HEK293 (cell line): ENCODE measurements around the gene NKAIN4.
A peak's percentile ranks its signal among the peaks of the same experiment; 100 is the strongest.

ENCODE experiments used
- CTCF ChIA-PET: fragments of 350-600 bp; formaldehyde crosslinking; extraction: SDS; loops from one replicate; lab custom pipeline; 2021; ENCODE audit warnings: antibody characterized with exemption; lab: Yijun Ruan, JAX
- POLR2A ChIA-PET: fragments of 300-600 bp; formaldehyde crosslinking; extraction: SDS; loops from one replicate; lab custom pipeline; 2020; ENCODE audit warnings: antibody characterized with exemption, inconsistent platforms; lab: Yijun Ruan, JAX
- H3K27ac ChIP-seq: fragments of 200-500 bp; sonication (Bioruptor generic); 2 replicates; pipeline ENCODE4 v1.5.1; 2014; ENCODE audit warnings: low read depth, low read length, control low read depth, inconsistent platforms; ENCODE audit errors: extremely low read depth
- H3K36me3 ChIP-seq, 2 experiments: fragments of 200-500 bp in 1 of 2; sonication (Bioruptor generic) in 1 of 2; 1 replicate in 1 of 2; 2 replicates in 1 of 2; pipeline ENCODE4 v1.5.1; 2014 to 2017; ENCODE audit warnings: inconsistent platforms in 2 of 2, low read length in 2 of 2; ENCODE audit not compliant: control insufficient read depth in 2 of 2, insufficient read depth in 1 of 2
- H3K4me1 ChIP-seq: fragments of 200-500 bp; sonication (Bioruptor generic); 2 replicates; pipeline ENCODE4 v1.5.1; 2014; ENCODE audit warnings: mild to moderate bottlenecking, low read length, inconsistent platforms; ENCODE audit not compliant: control insufficient read depth, insufficient read depth
- H3K4me3 ChIP-seq: 2 replicates; pipeline ENCODE4 v1.5.1; 2011; ENCODE audit warnings: low read depth, mild to moderate bottlenecking, control low read depth, low read length, moderate library complexity
- H3K9me3 ChIP-seq: fragments of 200-500 bp; sonication (Bioruptor generic); 2 replicates; pipeline ENCODE4 v1.5.1; 2014; ENCODE audit warnings: low read depth, low read length, inconsistent platforms; ENCODE audit not compliant: control insufficient read depth, insufficient read depth
- AEBP2 ChIP-seq: fragments of 450-650 bp; formaldehyde crosslinking; IDR thresholded peaks from 2 replicates; pipeline ENCODE4 v1.5.1; 2016; ENCODE audit warnings: missing biosample characterization, missing genetic modification characterization, borderline replicate concordance
- EGR2 ChIP-seq: fragments of 450-650 bp; formaldehyde crosslinking; IDR thresholded peaks from 2 replicates; pipeline ENCODE4 v1.5.1; 2016; ENCODE audit warnings: low read depth, missing biosample characterization, missing genetic modification characterization
- FEZF1 ChIP-seq: fragments of 450-650 bp; formaldehyde crosslinking; IDR thresholded peaks from 2 replicates; pipeline ENCODE4 v1.5.1; 2016; ENCODE audit warnings: missing biosample characterization, missing genetic modification characterization
- GLIS1 ChIP-seq: fragments of 450-650 bp; formaldehyde crosslinking; IDR thresholded peaks from 2 replicates; pipeline ENCODE4 v1.5.1; 2016; ENCODE audit warnings: missing biosample characterization, missing genetic modification characterization
- GLIS2 ChIP-seq: fragments of 450-650 bp; formaldehyde crosslinking; IDR thresholded peaks from 2 replicates; pipeline ENCODE4 v1.5.1; 2016; ENCODE audit warnings: missing biosample characterization, missing genetic modification characterization
- KLF10 ChIP-seq: fragments of 450-650 bp; IDR thresholded peaks from 2 replicates; pipeline ENCODE4 v1.5.1; 2018; ENCODE audit warnings: missing biosample characterization, mild to moderate bottlenecking, missing genetic modification characterization
- REPIN1 ChIP-seq: fragments of 450-650 bp; formaldehyde crosslinking; IDR thresholded peaks from 2 replicates; pipeline ENCODE4 v1.5.1; 2017; ENCODE audit warnings: missing biosample characterization, missing genetic modification characterization, low read depth
- SCRT1 ChIP-seq: fragments of 450-650 bp; formaldehyde crosslinking; IDR thresholded peaks from 2 replicates; pipeline ENCODE4 v1.5.1; 2016; ENCODE audit warnings: missing biosample characterization, missing genetic modification characterization, borderline replicate concordance
- SCRT2 ChIP-seq: fragments of 450-650 bp; formaldehyde crosslinking; IDR thresholded peaks from 2 replicates; pipeline ENCODE4 v1.5.1; 2016; ENCODE audit warnings: missing biosample characterization, missing genetic modification characterization
- ZBTB1 ChIP-seq: fragments of 450-650 bp; formaldehyde crosslinking; IDR thresholded peaks from 2 replicates; pipeline ENCODE4 v1.5.1; 2016; ENCODE audit warnings: missing biosample characterization, missing genetic modification characterization
- ZBTB17 ChIP-seq: fragments of 450-650 bp; formaldehyde crosslinking; IDR thresholded peaks from 2 replicates; pipeline ENCODE4 v1.5.1; 2016; ENCODE audit warnings: missing biosample characterization, missing genetic modification characterization
- ZFHX2 ChIP-seq: fragments of 450-650 bp; formaldehyde crosslinking; conservative IDR thresholded peaks from 2 replicates; pipeline ENCODE4 v1.5.1; 2016; ENCODE audit warnings: missing biosample characterization, missing genetic modification characterization
- ZNF10 ChIP-seq: fragments of 450-650 bp; formaldehyde crosslinking; IDR thresholded peaks from 2 replicates; pipeline ENCODE4 v1.5.1; 2017; ENCODE audit warnings: missing biosample characterization, missing genetic modification characterization
- ZNF114 ChIP-seq: fragments of 450-650 bp; formaldehyde crosslinking; IDR thresholded peaks from 2 replicates; pipeline ENCODE4 v1.5.0; 2017; ENCODE audit warnings: missing biosample characterization, missing genetic modification characterization
- ZNF175 ChIP-seq: fragments of 450-650 bp; formaldehyde crosslinking; IDR thresholded peaks from 2 replicates; pipeline ENCODE4 v1.5.1; 2016; ENCODE audit warnings: missing biosample characterization, missing genetic modification characterization
- ZNF341 ChIP-seq: fragments of 450-650 bp; formaldehyde crosslinking; IDR thresholded peaks from 2 replicates; pipeline ENCODE4; 2016; ENCODE audit warnings: low read depth, missing biosample characterization, missing genetic modification characterization
- ZNF449 ChIP-seq: fragments of 450-650 bp; formaldehyde crosslinking; IDR thresholded peaks from 2 replicates; pipeline ENCODE4 v1.5.1; 2017; ENCODE audit warnings: missing biosample characterization, mild to moderate bottlenecking, missing genetic modification characterization, moderate library complexity
- ZNF473 ChIP-seq: fragments of 450-650 bp; formaldehyde crosslinking; IDR thresholded peaks from 2 replicates; pipeline ENCODE4 v1.5.1; 2017; ENCODE audit warnings: missing biosample characterization, missing genetic modification characterization
- ZNF521 ChIP-seq: fragments of 450-650 bp; formaldehyde crosslinking; IDR thresholded peaks from 2 replicates; pipeline ENCODE4 v1.5.1; 2017; ENCODE audit warnings: missing biosample characterization, mild to moderate bottlenecking, missing genetic modification characterization
- ZNF645 ChIP-seq: fragments of 450-650 bp; formaldehyde crosslinking; IDR thresholded peaks from 2 replicates; pipeline ENCODE4; 2016; ENCODE audit warnings: missing biosample characterization, missing genetic modification characterization
- ZNF664 ChIP-seq: fragments of 450-650 bp; formaldehyde crosslinking; IDR thresholded peaks from 2 replicates; pipeline ENCODE4 v1.5.1; 2016; ENCODE audit warnings: missing biosample characterization, missing genetic modification characterization
- ZNF768 ChIP-seq: fragments of 450-650 bp; formaldehyde crosslinking; IDR thresholded peaks from 2 replicates; pipeline ENCODE4 v1.5.1; 2018; ENCODE audit warnings: missing biosample characterization, mild to moderate bottlenecking, missing genetic modification characterization

NKAIN4 gene

GRCh38 chr20:63202811-63203526 is 51.3 kb downstream of the NKAIN4 start (continued):
- TF ChIP-seq ZNF449 (no peak), ZNF521 (no peak), KLF10 (tag by site-specific recombination) (no peak), ZBTB1 (tag by site-specific recombination) (no peak)

GRCh38 chr20:63202021-63202420 is 52.2 kb downstream of the NKAIN4 start:
- Histone ChIP-seq H3K9me3 (no peaks in the 10 kb centered on the region), H3K36me3 (peaks cover 9 to 83% of the 10 kb centered on the region in 2 experiments)
- ChIA-PET CTCF (no interaction called here), POLR2A (no interaction called here)
- TF ChIP-seq ZNF473 (tag by site-specific recombination) (no peak), ZNF768 (no peak), ZNF10 (tag by site-specific recombination) (no peak), ZNF114 (no peak)
- TF ChIP-seq, all 188 proteins: peak for 0
- H3K27ac ChIP-seq = no peak overlapping the region
- H3K4me3 ChIP-seq = no peak overlapping the region
- H3K4me1 ChIP-seq = no peaks in the 10 kb centered on the region; the same call in 1 of the 2 replicates

- CTCF ChIA-PET = interaction anchor here (0.7 to 2.0 kb wide), 3 partner anchors 16 to 25 kb away, joined by 3 to 12 read pairs (median 4); no protein-coding TSS in a partner anchor
- TF ChIP-seq ZNF175 (no peak), ZFHX2 (tag by site-specific recombination) (no peak), AEBP2 (tag by site-specific recombination) (no peak)
- POLR2A ChIA-PET = interaction anchor here (0.6 to 0.7 kb wide), 2 partner anchors 11 to 74 kb away, joined by 3 to 4 read pairs; partner anchors contain the start of gene ARFGAP1
- H3K4me3 ChIP-seq = no peak overlapping the region
- H3K9me3 ChIP-seq = no peaks in the 10 kb centered on the region
- no peak overlapping the region for H3K27ac ChIP-seq
- H3K4me1 ChIP-seq = no peaks in the 10 kb centered on the region; the same call in 1 of the 2 replicates
- H3K36me3 ChIP-seq = peaks cover 13 to 76% of the 10 kb centered on the region in 2 experiments
These were observed 55.7 kb downstream of the NKAIN4 start for GRCh38 chr20:63198606-63199005.

GRCh38 chr20:63196768-63197470 is 57.3 kb downstream of the NKAIN4 start:
- no peak overlapping the region for H3K27ac ChIP-seq
- peaks cover 13 to 59% of the 10 kb centered on the region in 2 experiments for H3K36me3 ChIP-seq
- no peaks in the 10 kb centered on the region for H3K9me3 ChIP-seq
- TF ChIP-seq ZNF341 (peak; percentile 86), ZNF664 (tag by site-specific recombination) (peak; percentile 57; the same call in 1 of the 2 replicates), ZFHX2 (tag by site-specific recombination) (peak; percentile 85), EGR2 (peak; percentile 88), ZNF645 (no peak), SCRT1 (0 out of 2 replicates have a peak, but pooled peaks have one; percentile 12), GLIS2 (tag by site-specific recombination) (0 out of 2 replicates have a peak, but pooled peaks have one; percentile 20), SCRT2 (tag by site-specific recombination) (peak; percentile 49; the same call in 1 of the 2 replicates), ZBTB17 (tag by site-specific recombination) (no peak), FEZF1 (no peak), GLIS1 (tag by site-specific recombination) (peak; percentile 81), REPIN1 (tag by site-specific recombination) (no peak)
- ChIA-PET POLR2A (interaction anchor here (0.9 kb wide), 1 partner anchor 18 kb away, joined by 3 read pairs; no protein-coding TSS in a partner anchor), CTCF (interaction anchor here (0.7 to 2.9 kb wide), 4 partner anchors 14 to 27 kb away, joined by 4 to 25 read pairs (median 9); partner anchors contain the start of gene YTHDF1)
- no peaks in the 10 kb centered on the region; the same call in 1 of the 2 replicates for H3K4me1 ChIP-seq
- no peak overlapping the region for H3K4me3 ChIP-seq
